ENCODE measurements around the gene PPIG.

DNA sequence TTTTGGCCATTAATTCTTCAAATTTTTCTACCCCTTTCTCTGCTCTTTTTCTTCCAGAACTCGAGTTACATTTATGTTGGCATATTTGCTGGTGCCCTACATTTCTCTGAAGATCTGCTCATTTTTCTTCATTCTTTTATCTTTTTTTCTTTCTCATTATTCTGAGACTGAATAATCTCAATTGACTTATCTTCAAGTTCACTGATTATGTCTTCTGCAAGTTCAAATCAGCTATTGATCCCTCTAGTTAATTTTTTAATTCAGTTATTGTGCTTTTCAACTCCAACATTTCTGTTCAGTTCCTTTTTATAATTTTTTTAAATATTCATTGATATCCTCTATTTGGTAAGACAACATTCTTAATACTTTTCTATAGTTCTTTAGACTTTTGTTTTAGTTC is 106.8 kb downstream of the PPIG start:
- TF ChIP-seq POLR2A (IDR thresholded peaks at IDR 0.05) (no peak), CTCF (IDR thresholded peaks at IDR 0.05) (no peak)
